NCI-H748 (cell line): ENCODE data around the gene NDUFS8.
"Not testable (repeated sequence)": the region's sequence is repeated elsewhere in the genome, so short reads cannot be mapped to it uniquely, and the experiment has no call there.

Source experiments
- DNase-seq: peaks from one replicate; lab custom pipeline; 2025; ENCODE audit not compliant: unreplicated experiment; lab: John Stamatoyannopoulos, UW

Gene NDUFS8

GRCh38 chr11:68030318-68031143 lies at the start of gene NDUFS8:
TSS of gene NDUFS8 (plus strand) at chr11:68030681. CDS start at chr11:68032152, 1,471 bp downstream.
- DNase-seq = peak; percentile 99

GRCh38 chr11:67981226-67981625 lies 49.3 kb upstream of the NDUFS8 start:
- DNase-seq = not testable (repeated sequence)

GRCh38 chr11:67982255-67982857 lies 48.1 kb upstream of the NDUFS8 start:
- not testable (repeated sequence) for DNase-seq

GRCh38 chr11:67983951-67984350 lies 46.5 kb upstream of the NDUFS8 start:
- DNase-seq = peak; percentile 29

GRCh38 chr11:67985302-67985701 lies 45.2 kb upstream of the NDUFS8 start:
- not testable (repeated sequence) for DNase-seq

GRCh38 chr11:67990546-67991346 lies 39.7 kb upstream of the NDUFS8 start:
- DNase-seq = not testable (repeated sequence)

GRCh38 chr11:67991347-67992121 lies 38.9 kb upstream of the NDUFS8 start:
- DNase-seq = not testable (repeated sequence)

- peak; percentile 65 for DNase-seq
Observed at GRCh38 chr11:67993821-67994220, 36.7 kb upstream of the NDUFS8 start.

GRCh38 chr11:67994387-67994786 lies 36.1 kb upstream of the NDUFS8 start:
- DNase-seq = not testable (repeated sequence)

- DNase-seq = not testable (repeated sequence)
Observed at GRCh38 chr11:67995129-67995528, 35.4 kb upstream of the NDUFS8 start.

- not testable (repeated sequence) for DNase-seq
Observed at GRCh38 chr11:67995579-67995978, 34.9 kb upstream of the NDUFS8 start.

GRCh38 chr11:67996051-67996450 lies 34.4 kb upstream of the NDUFS8 start:
- no peak for DNase-seq

- peak; percentile 47 for DNase-seq
Observed at GRCh38 chr11:67996622-67997474, 33.6 kb upstream of the NDUFS8 start.

GRCh38 chr11:67997475-67997921 lies 33.0 kb upstream of the NDUFS8 start:
- DNase-seq = no peak

- no peak for DNase-seq
Observed at GRCh38 chr11:67998150-67999045, 32.1 kb upstream of the NDUFS8 start.

GRCh38 chr11:67999201-67999629 lies 31.3 kb upstream of the NDUFS8 start:
- no peak for DNase-seq

GRCh38 chr11:67999704-68000103 lies 30.8 kb upstream of the NDUFS8 start:
- no peak for DNase-seq

GRCh38 chr11:68002575-68002937 lies 27.9 kb upstream of the NDUFS8 start:
- DNase-seq = no peak
